ENCODE results near the gene ANO8.

GRCh38 chr19:17352608-17353280 is 18.1 kb upstream of the ANO8 start:
- TF ChIP-seq EZH2 (IDR thresholded peaks at IDR 0.05; ENCODE audit: borderline replicate concordance, low read depth, low read length, poor library complexity, severe bottlenecking) (no peak), CTCF (conservative IDR thresholded peaks at IDR 0.05; ENCODE audit: low read depth, low read length) (no peak)
